HEK293 (cell line): Measurements from ENCODE around the gene MGAT4A.

ENCODE experiments used
- REST ChIP-seq: fragments of 450-650 bp; formaldehyde crosslinking; IDR thresholded peaks from 2 replicates; pipeline ENCODE4 v1.5.1; 2016; ENCODE audit warnings: missing biosample characterization, missing genetic modification characterization
- TSHZ1 ChIP-seq: fragments of 450-650 bp; formaldehyde crosslinking; IDR thresholded peaks from 2 replicates; pipeline ENCODE4 v1.5.1; 2016; ENCODE audit warnings: missing biosample characterization, missing genetic modification characterization, borderline replicate concordance
- ZNF747 ChIP-seq: fragments of 450-650 bp; formaldehyde crosslinking; IDR thresholded peaks from 2 replicates; pipeline ENCODE4 v1.5.1; 2016; ENCODE audit warnings: missing biosample characterization, missing genetic modification characterization

- TF ChIP-seq REST (tag by site-specific recombination) = no peak
- TF ChIP-seq TSHZ1 (tag by site-specific recombination) = no peak
- TF ChIP-seq ZNF747 (tag by site-specific recombination) = no peak
Measured at GRCh38 chr2:98592565-98592964, 138.4 kb downstream of the MGAT4A start.
